OCI-LY7 (cell line): ENCODE data around the gene USP53. TPM values are rescaled to one million over a fixed set of nuclear protein-coding genes. Genes with fewer than 3 reads are reported as not detected.
A peak's percentile ranks its signal among the peaks of the same experiment; 100 is the strongest.

ENCODE experiments used
- BruUV-seq: library from RNA; stranded (reverse); fragments of 400-500 nt; replicated peaks from 2 replicates; lab custom pipeline; 2021; lab: Mats Ljungman, UMichigan
- CTCF ChIA-PET: fragments of 300-600 bp; sonication (Branson Sonifier 250); formaldehyde crosslinking; loops from one replicate; lab custom pipeline; 2022; ENCODE audit warnings: antibody characterized with exemption; ENCODE audit not compliant: unreplicated experiment; lab: Charles Lee
- POLR2A ChIA-PET: fragments of 300-600 bp; sonication (Branson Sonifier 250); formaldehyde crosslinking; loops from one replicate; lab custom pipeline; 2022; ENCODE audit warnings: antibody characterized with exemption; lab: Charles Lee
- DNase-seq: peaks from one replicate; pipeline ENCODE4 v3.0.0-alpha.2; 2015; ENCODE audit warnings: low spot score
- H2AFZ ChIP-seq: fragments of 200-600 bp; sonication (generic), shearing (Covaris generic); 2 replicates; pipeline ENCODE4 v1.6.1; 2014; ENCODE audit warnings: mild to moderate bottlenecking, antibody characterized with exemption, low read length, moderate library complexity
- H3K27ac ChIP-seq: fragments of 200-600 bp; sonication (generic); 2 replicates; pipeline ENCODE4 v1.5.1; 2014; ENCODE audit warnings: mixed run types, low read depth, mild to moderate bottlenecking, moderate library complexity, low read length, inconsistent platforms; ENCODE audit not compliant: poor library complexity, severe bottlenecking
- H3K36me3 ChIP-seq: fragments of 200-600 bp; sonication (generic); 2 replicates; pipeline ENCODE4 v1.6.1; 2014; ENCODE audit warnings: mild to moderate bottlenecking, antibody characterized with exemption, low read length, moderate library complexity, mixed read lengths; ENCODE audit not compliant: insufficient read depth
- H3K4me1 ChIP-seq: fragments of 200-600 bp; sonication (generic); 2 replicates; pipeline ENCODE4 v1.5.1; 2014; ENCODE audit warnings: mild to moderate bottlenecking, low read length; ENCODE audit not compliant: insufficient read depth, poor library complexity, severe bottlenecking
- H3K4me2 ChIP-seq: fragments of 200-600 bp; sonication (generic); 2 replicates; pipeline ENCODE4 v1.6.1; 2014; ENCODE audit warnings: mild to moderate bottlenecking, low read length
- H3K4me3 ChIP-seq: fragments of 200-600 bp; sonication (generic); 2 replicates; pipeline ENCODE4 v1.5.1; 2014; ENCODE audit warnings: mild to moderate bottlenecking, low read depth, low read length; ENCODE audit not compliant: poor library complexity, severe bottlenecking
- H3K79me2 ChIP-seq: fragments of 200-600 bp; sonication (generic); 2 replicates; pipeline ENCODE4 v1.6.1; 2016; ENCODE audit warnings: low read depth, mild to moderate bottlenecking, low read length, moderate library complexity, mixed read lengths; ENCODE audit not compliant: insufficient read depth
- H3K9me2 ChIP-seq: fragments of 200-600 bp; sonication (generic); 2 replicates; pipeline ENCODE4 v1.6.1; 2016; ENCODE audit warnings: mild to moderate bottlenecking, low read length, mixed read lengths; ENCODE audit not compliant: insufficient read depth
- H3K9me3 ChIP-seq: fragments of 200-600 bp; sonication (generic); 2 replicates; pipeline ENCODE4 v1.6.1; 2014; ENCODE audit warnings: mild to moderate bottlenecking, mixed run types, low read length, mixed read lengths
- H4K20me1 ChIP-seq: fragments of 200-600 bp; sonication (generic); 2 replicates; pipeline ENCODE4 v1.6.1; 2014; ENCODE audit warnings: mild to moderate bottlenecking, antibody characterized with exemption, low read length, moderate library complexity, mixed read lengths; ENCODE audit not compliant: insufficient read depth
- CTCF ChIP-seq: fragments of 200-600 bp; sonication (generic); conservative IDR thresholded peaks from 2 replicates; pipeline ENCODE4 v1.5.1; 2014; ENCODE audit warnings: mild to moderate bottlenecking, antibody characterized with exemption, low read length, moderate library complexity, mixed read lengths
- EZH2phosphoT487 ChIP-seq: fragments of 200-600 bp; sonication (generic); IDR thresholded peaks from 2 replicates; pipeline ENCODE4 v1.6.1; 2018; ENCODE audit warnings: low read depth, borderline replicate concordance, mild to moderate bottlenecking, mixed run types, antibody characterized with exemption, low read length, moderate library complexity, mixed read lengths
- intact Hi-C: fragments of 100-400 bp; cut with micrococcal nuclease; formaldehyde crosslinking; loops from one replicate; pipeline ENCODE4 v1.10.0; 2022; ENCODE audit not compliant: unreplicated experiment
- total RNA-seq, 2 experiments: library from RNA; depleted of rRNA in 1 of 2; stranded (reverse); fragments of >200 nt in 1 of 2; shearing (Covaris generic) in 1 of 2; gene quantifications; 2 replicates each; pipeline ENCODE4 v1.2.3, GENCODE V29; 2014 to 2022

The USP53 gene
- total RNA-seq, 2 experiments from 2014 or later, result 4.9 to 9.2 TPM

DNA sequence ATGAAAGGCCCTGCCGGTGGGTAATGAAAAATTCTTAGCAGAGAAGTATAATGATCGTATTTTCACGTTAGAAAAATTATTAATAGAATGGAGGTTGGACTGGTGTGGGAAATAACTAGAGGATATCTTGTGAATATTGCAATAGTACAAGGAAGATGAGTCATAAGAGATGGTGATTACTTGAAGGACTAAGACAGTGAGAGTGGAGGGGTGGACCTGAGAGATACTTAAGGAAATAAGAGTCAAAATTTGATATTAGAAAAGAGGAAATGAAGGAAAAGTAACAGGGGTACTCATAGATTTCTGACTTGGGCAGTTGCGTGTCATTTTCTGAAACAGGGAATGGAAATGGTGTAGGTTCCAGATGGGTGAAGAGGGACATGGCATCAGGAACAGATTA, 1.7 kb upstream of the USP53 start:
- Histone ChIP-seq H4K20me1 (no peaks in the 10 kb centered on the region), H3K4me2 (peak overlapping the region; percentile 73; the same call in 1 of the 2 replicates), H2AFZ (no peak overlapping the region), H3K9me3 (no peaks in the 10 kb centered on the region), H3K4me1 (peaks cover 23% of the 10 kb centered on the region), H3K79me2 (peaks cover 24% of the 10 kb centered on the region; the same call in 1 of the 2 replicates), H3K36me3 (no peaks in the 10 kb centered on the region), H3K9me2 (no peaks in the 10 kb centered on the region), H3K4me3 (peak overlapping the region; percentile 73), H3K27ac (no peak overlapping the region)
- BruUV-seq, result no TSS peak
- DNase-seq, result no peak
- ChIA-PET POLR2A (interaction anchor here (0.7 kb wide), 1 partner anchor 38 kb away, joined by 3 read pairs; no protein-coding TSS in a partner anchor), CTCF (no interaction called here)
- TF ChIP-seq EZH2phosphoT487 (no peak), CTCF (no peak)
- intact Hi-C loops, result loop anchor here (5.0 kb wide), 4 partner anchors 242 to 448 kb away; partner anchors contain the start of genes PDE5A and SEC24D

DNA sequence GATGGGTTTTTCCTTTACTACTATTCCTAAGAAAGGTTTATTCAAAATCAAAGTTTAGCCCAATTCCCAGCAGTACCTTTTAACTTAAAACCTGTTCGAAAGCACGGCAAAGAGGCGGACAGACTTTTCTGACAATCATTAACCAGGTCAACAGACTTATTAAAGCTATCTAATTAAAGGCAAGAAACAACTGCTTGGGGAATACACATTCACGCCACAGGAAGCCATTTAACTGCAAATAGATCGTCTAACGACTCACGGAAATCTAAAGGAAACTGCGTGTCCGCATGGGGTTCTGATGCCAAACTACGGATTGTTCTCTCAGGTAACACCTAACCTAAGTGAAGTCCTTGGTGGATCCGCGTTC, 663 bp upstream of the USP53 start:
- TSS peak; percentile 96 for BruUV-seq
- Histone ChIP-seq H3K9me3 (no peaks in the 10 kb centered on the region), H3K4me2 (peak overlapping the region; percentile 73), H3K36me3 (no peaks in the 10 kb centered on the region), H3K4me1 (peaks cover 23% of the 10 kb centered on the region), H3K27ac (peak overlapping the region; percentile 76), H2AFZ (peak overlapping the region; percentile 96), H3K9me2 (no peaks in the 10 kb centered on the region), H3K79me2 (peaks cover 24% of the 10 kb centered on the region; the same call in 1 of the 2 replicates), H4K20me1 (no peaks in the 10 kb centered on the region), H3K4me3 (peak overlapping the region; percentile 73)
- intact Hi-C loops, result loop anchor here (1.0 to 5.0 kb wide), 7 partner anchors 73 to 450 kb away; partner anchors contain the start of genes PDE5A and SEC24D
- TF ChIP-seq CTCF (no peak), EZH2phosphoT487 (no peak)
- peak; percentile 68 for DNase-seq
- CTCF ChIA-PET, result interaction anchor here (1.6 kb wide), 1 partner anchor 21 kb away, joined by 3 read pairs; no protein-coding TSS in a partner anchor
- POLR2A ChIA-PET, result interaction anchor here (0.5 to 2.2 kb wide), 11 partner anchors 13 to 1442 kb away, joined by 3 to 14 read pairs (median 3); a partner anchor contains a TSS
